Pancreas (tissue), 10 donors: ENCODE results near the gene PRMT3. TPM values are rescaled to one million over a fixed set of nuclear protein-coding genes. Genes with fewer than 3 reads are reported as not detected.
"Not testable (repeated sequence)": the region's sequence is repeated elsewhere in the genome, so short reads cannot be mapped to it uniquely, and the experiment has no call there.

Experiments
- ATAC-seq, 4 donors: fragments of 200-7000 bp; cut with Tn5 transposase; one replicate each; pipeline versions ENCODE4 v1.8.0 to v1.9.1; 2020; ENCODE audit warnings: mild to moderate bottlenecking in 4 of 4, moderate library complexity in 4 of 4
- DNase-seq, 6 donors: peaks; one replicate each; pipeline ENCODE4 v3.0.0-alpha.2; 2020
- FAIRE-seq: peaks from 2 replicates; lab custom pipeline; 2012; peaks lifted over from hg19 to GRCh38; lab: Jason Lieb, UNC
- H3K27ac ChIP-seq, 4 donors: fragments of 200-600 bp; sonication (generic); 1 replicate in 3 of 4; 2 replicates in 1 of 4; pipeline versions ENCODE4 v1.5.0 to v1.8.0; 2020
- H3K27me3 ChIP-seq, 4 donors: fragments of 200-600 bp; one replicate each; pipeline ENCODE4 v1.8.0; 2021
- H3K36me3 ChIP-seq, 3 donors: fragments of 200-600 bp; sonication (generic) in 1 of 3; one replicate each; pipeline versions ENCODE4 v1.5.0 to v1.8.0; 2020 to 2021
- H3K4me1 ChIP-seq, 3 donors: fragments of 200-600 bp; one replicate each; pipeline ENCODE4 v1.8.0; 2021
- H3K4me3 ChIP-seq, 4 donors: fragments of 200-600 bp; sonication (generic) in 2 of 4; one replicate each; pipeline versions ENCODE4 v1.5.0 to v1.8.0; 2020 to 2021
- H3K9me3 ChIP-seq, 4 donors: fragments of 200-600 bp; one replicate each; pipeline ENCODE4 v1.8.0; 2021
- WGBS, 2 donors: extraction: QIAGEN DNeasy Blood & Tissue Kit; methylation state at CpG; one replicate each; pipeline ENCODE4 v1.1.7; 2013; 5-methylcytosine and 5-hydroxymethylcytosine counted together
- intact Hi-C, 3 donors: fragments of 100-400 bp; cut with DNase I; formaldehyde crosslinking; loops; one replicate each; pipeline versions ENCODE4 v1.11.1 to v1.14.2; 2022
- polyA plus RNA-seq, 2 donors: library from polyadenylated mRNA; stranded (reverse); fragments of 200-250 nt; gene quantifications; one replicate each; pipeline ENCODE4 v1.2.3, GENCODE V29; 2013
- total RNA-seq, 6 donors: library from RNA; stranded (reverse); fragmentation: NEBNext Ultra II Directional in 4 of 6; extraction: Animal tissue kit (Norgen Biotek cat#: 25700) in 4 of 6; gene quantifications; one replicate each; pipeline versions ENCODE4 v1.2.1 to v1.2.4, GENCODE V29; 2021 to 2023
- TF ChIP-seq, protein P1 (sequence below), 4 donors: fragments of 200-600 bp; sonication (generic) in 3 of 4; IDR thresholded peaks; one replicate each; pipeline versions ENCODE4 v1.5.0 to v1.8.0; 2021; ENCODE audit warnings: antibody characterized with exemption in 4 of 4
- donor health status: healthy with polysubstance abuse.
- donor health status: DM: no; HTN: no; CAD: no; lungs with moderate emphysema.
- donor health status: DM: no; HTN: no; CAD: no.
- donor health status: control.
- donor health status: control.
- donor health status: Bipolar disorder and iron deficiency.
- donor health status: DM: yes; HTN: yes; CAD: no.
- donor health status: DM: no; HTN: no; CAD: no.
- donor health status: DM: no; HTN: no; CAD: no.
- donor health status: DM: yes; HTN: yes; CAD: no.

PRMT3 gene
- total and polyA plus RNA-seq, 8 donors = 4.9 to 10.3 (median 5.9) TPM

DNA sequence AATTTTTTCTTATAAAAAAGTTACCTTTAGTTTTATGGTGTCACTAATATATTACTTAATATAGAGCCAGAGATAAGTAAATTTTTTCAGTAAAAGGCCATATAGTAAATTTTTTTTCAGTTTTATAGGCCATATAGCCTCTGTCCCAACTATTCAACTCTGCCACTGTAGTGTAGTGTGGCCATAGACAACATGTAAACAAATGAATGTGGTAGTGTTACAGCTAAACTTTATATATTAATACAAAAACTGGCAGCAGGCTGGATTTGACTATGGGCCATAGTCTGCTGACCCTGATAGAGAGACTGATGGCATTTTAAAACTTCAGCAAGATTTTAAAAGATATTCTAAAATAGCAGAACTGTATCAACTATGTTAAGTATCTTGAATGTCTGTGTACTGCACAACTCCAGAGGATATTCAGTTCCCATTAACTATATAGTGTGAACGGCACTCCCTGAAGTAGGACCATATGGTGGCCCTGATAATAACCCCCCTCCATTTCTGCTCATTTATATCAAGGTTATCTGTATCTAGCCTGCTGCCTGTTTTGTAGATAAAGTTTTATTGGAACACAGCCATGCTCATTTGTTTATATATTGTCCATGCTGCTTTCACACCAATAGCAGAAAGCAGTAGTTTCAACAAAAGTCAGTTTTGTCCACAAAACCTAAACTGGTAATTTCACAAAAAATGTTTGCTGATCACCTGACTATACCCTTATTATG is 71.6 kb downstream of the PRMT3 start:
- FAIRE-seq (no peak), DNase-seq (no peak), ATAC-seq (no peak)
- H3K4me1 ChIP-seq = peaks cover 0 to 6% (median 0%) of the 10 kb centered on the region in 3 donors
- no peak overlapping the region for H3K27ac ChIP-seq
- intact Hi-C loops = no loop called here
- WGBS, 2 donors = 61 to 69% methylated on average over 1 of the region's 1 CpG
- no peak overlapping the region for H3K4me3 ChIP-seq
- H3K9me3 ChIP-seq = no peaks in the 10 kb centered on the region
- no peaks in the 10 kb centered on the region for H3K36me3 ChIP-seq
- TF ChIP-seq, protein P1, sequence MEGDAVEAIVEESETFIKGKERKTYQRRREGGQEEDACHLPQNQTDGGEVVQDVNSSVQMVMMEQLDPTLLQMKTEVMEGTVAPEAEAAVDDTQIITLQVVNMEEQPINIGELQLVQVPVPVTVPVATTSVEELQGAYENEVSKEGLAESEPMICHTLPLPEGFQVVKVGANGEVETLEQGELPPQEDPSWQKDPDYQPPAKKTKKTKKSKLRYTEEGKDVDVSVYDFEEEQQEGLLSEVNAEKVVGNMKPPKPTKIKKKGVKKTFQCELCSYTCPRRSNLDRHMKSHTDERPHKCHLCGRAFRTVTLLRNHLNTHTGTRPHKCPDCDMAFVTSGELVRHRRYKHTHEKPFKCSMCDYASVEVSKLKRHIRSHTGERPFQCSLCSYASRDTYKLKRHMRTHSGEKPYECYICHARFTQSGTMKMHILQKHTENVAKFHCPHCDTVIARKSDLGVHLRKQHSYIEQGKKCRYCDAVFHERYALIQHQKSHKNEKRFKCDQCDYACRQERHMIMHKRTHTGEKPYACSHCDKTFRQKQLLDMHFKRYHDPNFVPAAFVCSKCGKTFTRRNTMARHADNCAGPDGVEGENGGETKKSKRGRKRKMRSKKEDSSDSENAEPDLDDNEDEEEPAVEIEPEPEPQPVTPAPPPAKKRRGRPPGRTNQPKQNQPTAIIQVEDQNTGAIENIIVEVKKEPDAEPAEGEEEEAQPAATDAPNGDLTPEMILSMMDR (IDR thresholded peaks at IDR 0.05) = no peak
- no peaks in the 10 kb centered on the region for H3K27me3 ChIP-seq

DNA sequence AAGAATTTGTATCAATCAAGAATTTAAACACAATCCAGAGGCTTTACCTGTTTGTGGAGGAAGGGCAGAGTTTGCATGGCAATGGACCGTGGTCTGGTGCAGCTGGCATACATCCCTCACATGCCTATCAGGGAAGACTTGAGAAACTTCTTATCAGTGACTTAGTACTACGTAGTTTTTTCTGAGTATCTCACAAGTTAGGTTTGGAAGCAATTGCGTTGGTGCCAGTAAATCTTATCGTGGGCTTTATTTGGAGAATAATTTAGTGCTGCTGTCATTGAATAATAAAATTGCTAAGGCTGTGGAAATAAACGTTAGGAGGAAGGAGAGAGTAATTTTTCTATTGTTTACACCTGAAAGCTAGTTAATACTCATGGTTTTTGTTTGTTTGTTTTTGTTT is 72.3 kb downstream of the PRMT3 start:
- H3K4me1 ChIP-seq = peaks cover 0 to 8% (median 6%) of the 10 kb centered on the region in 3 donors
- no peaks in the 10 kb centered on the region for H3K36me3 ChIP-seq
- H3K27me3 ChIP-seq = no peaks in the 10 kb centered on the region
- no peak for FAIRE-seq
- DNase-seq = no peak
- H3K4me3 ChIP-seq = no peak overlapping the region
- H3K27ac ChIP-seq = no peak overlapping the region
- H3K9me3 ChIP-seq = no peaks in the 10 kb centered on the region
- ATAC-seq = peak in 3 of 4 donors; percentile 50 to 67 (median 51)
- WGBS, 2 donors = 26 to 35% methylated on average over 5 of the region's 5 CpGs
- intact Hi-C loops = no loop called here
- TF ChIP-seq, protein P1 (IDR thresholded peaks at IDR 0.05) = no peak

DNA sequence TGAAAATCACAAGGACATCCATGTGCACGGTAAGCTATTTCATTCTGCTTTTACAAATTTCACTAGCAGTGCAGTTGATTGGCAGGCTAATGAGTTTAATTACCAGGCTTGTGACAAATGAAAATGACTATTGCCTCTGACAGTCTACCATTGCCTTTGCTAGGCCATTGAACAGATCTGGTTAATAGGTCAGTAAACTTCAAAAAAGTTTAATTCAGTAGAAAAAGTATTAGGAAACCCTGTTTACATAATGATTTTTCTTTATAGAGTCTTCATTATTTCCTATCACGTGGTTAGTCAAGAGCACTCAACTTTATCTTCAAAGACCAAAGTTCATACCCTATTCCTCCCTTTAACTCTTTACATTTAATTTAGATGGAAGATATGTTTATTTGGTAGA is 77.0 kb downstream of the PRMT3 start:
- Histone ChIP-seq H3K4me1 (peaks cover 0 to 9% (median 0%) of the 10 kb centered on the region in 3 donors), H3K27me3 (no peaks in the 10 kb centered on the region), H3K36me3 (no peaks in the 10 kb centered on the region), H3K9me3 (no peaks in the 10 kb centered on the region), H3K27ac (no peak overlapping the region), H3K4me3 (no peak overlapping the region)
- WGBS, 2 donors = 22 to 26% methylated on average over 2 of the region's 2 CpGs
- ATAC-seq (no peak), FAIRE-seq (no peak), DNase-seq (no peak)
- intact Hi-C loops = no loop called here
- TF ChIP-seq, protein P1 (IDR thresholded peaks at IDR 0.05) = no peak

DNA sequence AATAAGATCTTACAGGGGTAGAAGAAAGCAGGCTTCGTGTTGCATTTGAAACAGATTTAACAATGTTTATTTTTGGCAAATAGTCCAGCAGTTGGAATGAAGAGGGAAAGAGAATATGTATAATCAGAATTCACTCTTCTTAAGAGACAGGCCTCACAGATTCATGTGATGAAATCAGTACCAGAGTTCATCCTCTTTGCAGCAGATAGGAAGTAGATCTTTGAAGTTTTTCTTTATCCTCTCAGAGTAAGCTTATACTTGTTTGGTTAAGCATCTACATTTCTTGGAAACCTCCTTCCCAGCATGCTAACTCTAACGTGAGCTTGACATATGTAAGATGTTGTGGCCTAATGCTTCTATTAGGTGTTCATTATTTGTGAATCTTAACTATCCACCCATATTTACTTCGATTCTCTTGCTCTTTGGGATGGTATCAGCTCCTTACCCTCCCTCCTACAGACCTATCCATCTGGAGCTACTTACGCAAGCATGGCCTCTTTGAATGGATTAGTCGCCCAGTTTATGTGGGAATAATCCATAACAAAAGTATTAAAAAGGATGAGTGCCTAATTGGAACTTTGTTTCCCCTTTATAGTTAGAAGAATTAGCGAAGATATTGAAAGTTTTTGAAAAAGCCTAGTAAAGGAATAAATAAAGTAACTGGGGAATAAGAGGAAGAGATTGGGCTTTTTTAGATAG is 80.1 kb downstream of the PRMT3 start:
- DNase-seq = no peak
- Histone ChIP-seq H3K36me3 (no peaks in the 10 kb centered on the region), H3K4me3 (no peak overlapping the region), H3K4me1 (peaks cover 0 to 9% (median 0%) of the 10 kb centered on the region in 3 donors), H3K9me3 (no peaks in the 10 kb centered on the region), H3K27me3 (no peaks in the 10 kb centered on the region), H3K27ac (no peak overlapping the region)
- intact Hi-C loops = no loop called here
- FAIRE-seq = no peak
- TF ChIP-seq, protein P1 (IDR thresholded peaks at IDR 0.05) = no peak
- no peak for ATAC-seq
- WGBS, 2 donors = 89 to 93% methylated on average over 6 of the region's 6 CpGs

DNA sequence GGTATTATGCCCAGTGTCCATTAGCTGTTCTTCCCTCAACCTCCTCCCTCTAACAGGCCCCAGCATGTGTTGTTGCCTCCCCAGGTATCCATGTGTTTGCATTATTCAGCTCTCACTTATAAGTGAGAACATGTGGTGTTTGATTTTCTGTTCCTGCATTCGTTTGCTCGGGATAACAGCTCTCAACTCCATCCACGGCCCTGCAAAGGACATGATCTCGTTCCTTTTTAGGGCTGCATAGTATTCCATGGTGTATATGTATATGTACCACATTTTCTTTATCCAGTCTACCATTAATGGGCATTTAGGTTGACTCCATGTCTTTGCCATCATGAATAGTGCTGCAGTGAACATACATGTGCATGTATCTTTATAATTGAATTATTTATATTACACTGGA is 82.8 kb downstream of the PRMT3 start:
- Histone ChIP-seq H3K9me3 (no peaks in the 10 kb centered on the region), H3K4me3 (no peak overlapping the region), H3K27ac (no peak overlapping the region), H3K36me3 (no peaks in the 10 kb centered on the region), H3K27me3 (no peaks in the 10 kb centered on the region), H3K4me1 (no peaks in the 10 kb centered on the region)
- 96% methylated on average over 4 of the region's 4 CpGs for WGBS, 2 donors
- FAIRE-seq = no peak
- TF ChIP-seq, protein P1 (IDR thresholded peaks at IDR 0.05) = no peak
- no peak for ATAC-seq
- intact Hi-C loops = no loop called here
- no peak for DNase-seq

DNA sequence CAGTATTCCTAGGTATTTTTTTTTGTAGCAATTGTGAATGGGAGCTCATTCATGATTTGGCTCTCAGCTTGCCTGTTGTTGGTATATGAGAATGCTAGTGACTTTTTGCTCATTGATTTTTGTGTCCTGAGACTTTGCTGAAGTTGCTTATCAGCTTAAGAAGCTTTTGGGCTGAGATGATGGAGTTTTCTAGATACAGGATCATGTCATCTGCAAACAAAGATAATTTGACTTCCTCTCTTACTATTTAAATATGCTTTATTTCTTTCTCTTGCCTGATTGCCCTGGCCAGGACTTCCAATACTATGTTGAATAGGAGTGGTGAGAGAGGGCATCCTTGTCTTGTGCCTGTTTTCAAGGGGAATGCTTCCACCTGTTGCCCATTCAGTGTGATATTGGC is 84.4 kb downstream of the PRMT3 start:
- H3K27me3 ChIP-seq, DNase-seq, H3K9me3 ChIP-seq, H3K4me3 ChIP-seq, H3K27ac ChIP-seq, H3K4me1 ChIP-seq, ATAC-seq, intact Hi-C loops, FAIRE-seq, H3K36me3 ChIP-seq: not testable (repeated sequence)
